Activated naive CD8-positive, alpha-beta T cell treated with anti-CD3 and anti-CD28 coated beads, Interleukin-2, amount 50 U/mL, for 24 hours (primary cell): ENCODE measurements around the gene ADCY4.
A peak's percentile ranks its signal among the peaks of the same experiment; 100 is the strongest.
"Not testable (repeated sequence)": the region's sequence is repeated elsewhere in the genome, so short reads cannot be mapped to it uniquely, and the experiment has no call there.

ENCODE experiments used
- ATAC-seq: fragments of 150-1000 bp; cut with Tn5 transposase; one replicate; pipeline ENCODE4 v1.10.0; 2021
- DNase-seq: peaks from one replicate; pipeline ENCODE4 v3.0.0; 2021
- H3K27ac Mint-ChIP-seq: one replicate; pipeline ENCODE4 v1.8.0; 2021; ENCODE audit warnings: mild to moderate bottlenecking, mixed read lengths
- H3K27me3 Mint-ChIP-seq: one replicate; pipeline ENCODE4 v1.8.0; 2021; ENCODE audit warnings: mixed read lengths
- H3K36me3 Mint-ChIP-seq: one replicate; pipeline ENCODE4 v1.8.0; 2021; ENCODE audit warnings: low read depth, mixed read lengths
- H3K4me1 Mint-ChIP-seq: one replicate; pipeline ENCODE4 v1.8.0; 2021; ENCODE audit warnings: mixed read lengths
- H3K4me3 Mint-ChIP-seq: one replicate; pipeline ENCODE4 v1.8.0; 2021; ENCODE audit warnings: mild to moderate bottlenecking, moderate library complexity, mixed read lengths
- H3K9me3 Mint-ChIP-seq: one replicate; pipeline ENCODE4 v1.8.0; 2021; ENCODE audit warnings: mixed read lengths

ADCY4 gene

GRCh38 chr14:24356208-24356607 is 21.3 kb upstream of the ADCY4 start:
- Mint-ChIP-seq H3K36me3 (no peaks in the 10 kb centered on the region), H3K9me3 (no peaks in the 10 kb centered on the region), H3K4me3 (no peak overlapping the region), H3K27ac (no peak overlapping the region), H3K27me3 (peaks cover 30% of the 10 kb centered on the region), H3K4me1 (peaks cover 3% of the 10 kb centered on the region)
- ATAC-seq (no peak), DNase-seq (no peak)

DNA sequence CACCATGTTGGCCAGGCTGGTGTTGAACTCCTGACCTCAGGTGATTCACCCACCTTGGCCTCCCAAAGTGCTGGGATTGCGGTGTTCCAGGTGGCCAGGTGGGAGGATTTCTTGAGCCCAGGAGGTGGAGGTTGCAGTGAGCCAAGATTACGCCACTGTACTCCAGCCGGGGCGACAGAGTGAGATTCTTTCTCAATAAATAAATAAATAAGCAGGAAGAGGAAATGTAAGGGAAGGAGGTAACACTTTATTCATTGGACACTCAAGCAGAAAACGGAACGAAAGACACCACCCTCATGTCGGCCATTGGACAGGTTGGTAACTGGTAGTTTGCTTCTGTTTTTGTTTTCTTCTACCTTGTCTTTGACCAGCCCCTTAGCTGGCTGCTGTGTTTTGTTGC is 20.1 kb upstream of the ADCY4 start:
- ATAC-seq: no peak
- H3K9me3 Mint-ChIP-seq: no peaks in the 10 kb centered on the region
- no peaks in the 10 kb centered on the region for H3K36me3 Mint-ChIP-seq
- peaks cover 3% of the 10 kb centered on the region for H3K4me1 Mint-ChIP-seq
- H3K4me3 Mint-ChIP-seq: no peak overlapping the region
- no peak for DNase-seq
- H3K27ac Mint-ChIP-seq: no peak overlapping the region
- H3K27me3 Mint-ChIP-seq: peaks cover 41% of the 10 kb centered on the region

- peaks cover 41% of the 10 kb centered on the region for H3K27me3 Mint-ChIP-seq
- H3K36me3 Mint-ChIP-seq, H3K27ac Mint-ChIP-seq: not testable (repeated sequence)
Measured at GRCh38 chr14:24354482-24354825, 19.6 kb upstream of the ADCY4 start.

DNA sequence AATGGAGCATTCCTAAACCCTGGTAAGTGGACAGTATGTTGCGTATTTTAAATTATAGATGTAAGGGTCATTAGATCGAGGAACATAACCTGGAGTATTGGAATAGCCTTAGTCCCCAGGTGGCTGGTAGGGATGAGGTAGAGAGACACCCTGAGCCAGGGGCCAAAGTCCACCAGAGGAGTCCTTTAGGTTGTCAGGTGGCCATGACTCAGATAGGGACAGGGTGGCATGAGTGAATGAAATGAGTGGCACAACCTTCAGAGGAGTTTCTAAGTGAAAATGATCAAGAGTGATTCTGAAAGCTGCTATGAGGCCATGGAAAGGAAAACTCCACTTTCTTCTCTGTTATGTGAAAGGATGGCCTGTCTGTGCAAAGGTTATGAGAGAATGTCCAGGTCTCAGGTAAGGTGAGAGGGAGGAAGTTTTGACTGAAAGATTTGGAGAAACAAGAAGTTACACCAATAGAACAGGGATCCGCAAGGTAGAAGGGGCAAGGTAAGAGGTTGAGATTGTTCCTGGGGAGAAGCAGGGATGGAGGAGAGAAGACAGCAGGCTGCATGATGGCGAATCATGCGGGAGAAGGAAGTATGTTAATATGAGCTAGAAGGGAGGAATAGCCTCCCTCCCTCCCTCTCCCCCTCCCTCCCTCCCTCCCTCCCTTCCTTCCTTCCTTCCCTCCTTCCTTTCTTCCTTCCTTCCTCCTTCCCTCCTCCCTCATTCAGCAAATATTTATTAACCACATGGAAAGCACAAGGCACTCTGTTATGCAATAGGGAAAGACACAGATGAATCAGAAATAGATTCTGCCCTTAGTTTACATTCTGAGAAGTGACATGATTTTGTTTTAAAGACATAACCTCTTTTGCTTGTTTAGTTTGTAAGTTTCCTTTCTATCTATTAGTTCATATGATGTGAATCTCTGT is 18.9 kb upstream of the ADCY4 start:
- ATAC-seq: peak; percentile 46
- no peak overlapping the region for H3K27ac Mint-ChIP-seq
- H3K4me3 Mint-ChIP-seq: no peak overlapping the region
- H3K36me3 Mint-ChIP-seq: no peaks in the 10 kb centered on the region
- peaks cover 46% of the 10 kb centered on the region for H3K27me3 Mint-ChIP-seq
- H3K9me3 Mint-ChIP-seq: no peaks in the 10 kb centered on the region
- H3K4me1 Mint-ChIP-seq: peaks cover 3% of the 10 kb centered on the region
- DNase-seq: no peak

More at GRCh38 chr14:24354482-24354825, 19.6 kb upstream of the ADCY4 start:
- not testable (repeated sequence) for H3K9me3 Mint-ChIP-seq, ATAC-seq, H3K4me3 Mint-ChIP-seq, H3K4me1 Mint-ChIP-seq, DNase-seq

DNA sequence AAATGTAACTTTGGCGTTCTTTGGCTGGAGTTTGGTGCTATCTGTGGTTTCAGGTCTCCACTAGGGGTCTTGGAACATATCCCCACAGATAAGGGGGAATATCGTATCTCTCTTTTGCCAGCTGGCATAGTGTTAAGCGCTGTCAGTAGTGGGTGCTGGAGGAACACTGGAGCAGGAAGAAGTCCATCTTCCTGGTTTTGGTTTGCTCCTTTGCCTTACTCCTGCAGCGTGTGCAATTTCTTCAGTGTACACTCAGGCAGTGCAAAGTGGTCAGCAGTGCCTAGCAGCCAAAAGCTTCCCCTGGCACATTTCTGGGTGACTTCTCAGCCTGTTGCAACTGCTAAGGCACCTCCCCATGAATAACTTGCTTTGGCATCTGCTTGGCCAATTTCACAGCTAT is 16.6 kb upstream of the ADCY4 start:
- no peak overlapping the region for H3K4me3 Mint-ChIP-seq
- peaks cover 3% of the 10 kb centered on the region for H3K4me1 Mint-ChIP-seq
- DNase-seq (no peak), ATAC-seq (no peak)
- H3K27me3 Mint-ChIP-seq: peaks cover 53% of the 10 kb centered on the region
- no peak overlapping the region for H3K27ac Mint-ChIP-seq
- H3K36me3 Mint-ChIP-seq: no peaks in the 10 kb centered on the region
- no peaks in the 10 kb centered on the region for H3K9me3 Mint-ChIP-seq

DNA sequence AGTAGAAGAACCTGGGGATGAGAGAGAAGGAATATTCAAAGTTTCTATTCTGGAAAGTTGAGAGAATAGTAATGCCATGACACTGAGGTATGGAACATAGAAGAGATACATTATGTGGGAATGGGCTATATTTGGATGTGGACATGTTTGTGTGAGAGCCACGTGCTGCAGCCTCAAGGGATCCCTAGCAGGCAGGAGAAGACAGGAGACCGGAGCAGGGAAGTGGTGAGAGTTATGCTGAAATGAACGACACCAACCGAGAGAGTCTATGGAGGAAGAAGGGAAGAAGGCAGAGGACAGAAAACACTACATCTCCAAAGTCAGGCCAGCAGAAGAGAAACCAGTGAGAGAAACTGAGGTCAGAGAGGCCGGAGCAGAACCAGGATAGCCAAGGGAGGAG is 14.9 kb upstream of the ADCY4 start:
- no peak overlapping the region for H3K27ac Mint-ChIP-seq
- peaks cover 3% of the 10 kb centered on the region for H3K4me1 Mint-ChIP-seq
- no peak for DNase-seq
- peaks cover 56% of the 10 kb centered on the region for H3K27me3 Mint-ChIP-seq
- H3K36me3 Mint-ChIP-seq: no peaks in the 10 kb centered on the region
- no peak overlapping the region for H3K4me3 Mint-ChIP-seq
- no peak for ATAC-seq
- H3K9me3 Mint-ChIP-seq: no peaks in the 10 kb centered on the region

- Mint-ChIP-seq H3K4me3 (no peak overlapping the region), H3K27me3 (peaks cover 57% of the 10 kb centered on the region), H3K27ac (no peak overlapping the region), H3K9me3 (no peaks in the 10 kb centered on the region), H3K4me1 (no peaks in the 10 kb centered on the region), H3K36me3 (no peaks in the 10 kb centered on the region)
- ATAC-seq: no peak
- no peak for DNase-seq
Measured at GRCh38 chr14:24348186-24348585, 13.3 kb upstream of the ADCY4 start.

GRCh38 chr14:24347134-24347533 is 12.3 kb upstream of the ADCY4 start:
- Mint-ChIP-seq H3K4me1 (no peaks in the 10 kb centered on the region), H3K27ac (no peak overlapping the region), H3K27me3 (peaks cover 51% of the 10 kb centered on the region), H3K9me3 (no peaks in the 10 kb centered on the region), H3K36me3 (no peaks in the 10 kb centered on the region), H3K4me3 (no peak overlapping the region)
- no peak for DNase-seq
- no peak for ATAC-seq

GRCh38 chr14:24343795-24344660 is 9.2 kb upstream of the ADCY4 start:
- H3K9me3 Mint-ChIP-seq: no peaks in the 10 kb centered on the region
- no peaks in the 10 kb centered on the region for H3K36me3 Mint-ChIP-seq
- no peak overlapping the region for H3K4me3 Mint-ChIP-seq
- H3K27me3 Mint-ChIP-seq: peaks cover 26% of the 10 kb centered on the region
- no peak for DNase-seq
- H3K27ac Mint-ChIP-seq: no peak overlapping the region
- ATAC-seq: no peak
- H3K4me1 Mint-ChIP-seq: peaks cover 11% of the 10 kb centered on the region

DNA sequence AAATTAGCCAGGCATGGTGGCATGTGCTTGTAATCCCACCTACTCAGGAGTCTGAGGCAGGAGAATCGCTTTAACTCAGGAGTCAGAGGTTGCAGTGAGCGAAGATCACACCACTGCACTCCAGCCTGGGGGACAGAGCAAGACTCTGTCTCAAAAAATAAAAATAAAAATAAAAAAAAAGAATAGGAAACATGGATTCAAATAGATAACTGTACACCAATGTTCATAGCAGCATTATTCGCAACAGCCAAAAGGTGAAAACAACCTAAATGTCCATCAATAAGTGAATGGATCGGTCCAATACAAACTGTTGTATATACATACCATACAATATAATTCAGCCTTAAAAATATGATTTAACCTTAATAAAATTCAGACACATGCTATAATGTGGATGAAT is 8.0 kb upstream of the ADCY4 start:
- no peak for DNase-seq
- peaks cover 20% of the 10 kb centered on the region for H3K4me1 Mint-ChIP-seq
- no peaks in the 10 kb centered on the region for H3K9me3 Mint-ChIP-seq
- no peak overlapping the region for H3K27ac Mint-ChIP-seq
- H3K36me3 Mint-ChIP-seq: peaks cover under 1% of the 10 kb centered on the region
- H3K4me3 Mint-ChIP-seq: no peak overlapping the region
- H3K27me3 Mint-ChIP-seq: peaks cover 17% of the 10 kb centered on the region
- ATAC-seq: no peak

GRCh38 chr14:24340606-24341005 is 5.7 kb upstream of the ADCY4 start:
- Mint-ChIP-seq H3K9me3 (no peaks in the 10 kb centered on the region), H3K4me1 (peaks cover 21% of the 10 kb centered on the region), H3K27me3 (peaks cover 8% of the 10 kb centered on the region), H3K4me3 (no peak overlapping the region), H3K36me3 (peaks cover 7% of the 10 kb centered on the region), H3K27ac (no peak overlapping the region)
- no peak for ATAC-seq
- DNase-seq: no peak

DNA sequence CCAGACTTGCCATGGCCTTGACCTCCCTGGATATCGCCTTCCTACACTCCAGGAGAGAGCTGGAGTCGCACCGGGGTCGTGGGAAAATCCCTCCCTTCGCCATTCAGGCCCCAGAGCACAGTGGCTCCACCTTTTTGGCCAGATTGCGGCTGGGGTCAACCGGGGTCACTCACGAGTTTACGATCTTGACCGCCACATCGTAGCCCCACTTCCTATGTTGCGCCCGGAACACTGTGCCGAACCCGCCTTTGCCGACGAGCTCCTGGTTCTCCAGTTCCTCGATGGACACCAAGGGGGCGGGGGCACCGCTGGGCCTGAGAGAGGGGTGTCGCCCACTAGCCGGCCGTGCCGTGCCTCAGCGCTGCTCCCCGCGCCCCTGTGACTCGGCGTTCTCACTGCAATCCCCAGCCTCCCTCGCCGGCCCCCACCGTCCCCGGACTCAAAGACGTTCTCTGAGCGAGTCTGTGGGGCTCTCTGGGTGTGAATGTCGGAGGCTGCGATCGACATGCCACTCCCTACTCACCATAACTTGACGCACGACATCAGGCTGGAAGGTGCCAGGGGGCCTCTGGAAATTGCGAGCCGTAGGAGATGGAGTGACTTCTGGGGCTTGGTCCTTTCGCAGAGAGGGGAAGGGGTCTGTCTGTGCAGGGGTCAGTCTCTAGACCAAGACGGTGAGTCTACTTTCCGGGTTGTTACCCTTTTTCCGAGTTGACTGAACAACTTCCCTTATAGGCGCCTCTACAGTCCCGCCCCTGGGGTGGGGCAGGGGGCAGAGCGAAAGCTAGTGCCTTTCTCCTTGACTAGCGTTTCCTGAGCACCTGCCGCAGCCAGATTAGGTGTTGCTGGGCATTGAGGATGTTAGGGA is 4.6 kb upstream of the ADCY4 start, which contains the start of gene RIPK3:
TSS of gene RIPK3 (minus strand) at position 708 of the 868 bp plus-strand sequence. CDS start at position 543, 165 bp downstream.
- H3K4me1 Mint-ChIP-seq: peaks cover 28% of the 10 kb centered on the region
- peak; percentile 67 for DNase-seq

DNA sequence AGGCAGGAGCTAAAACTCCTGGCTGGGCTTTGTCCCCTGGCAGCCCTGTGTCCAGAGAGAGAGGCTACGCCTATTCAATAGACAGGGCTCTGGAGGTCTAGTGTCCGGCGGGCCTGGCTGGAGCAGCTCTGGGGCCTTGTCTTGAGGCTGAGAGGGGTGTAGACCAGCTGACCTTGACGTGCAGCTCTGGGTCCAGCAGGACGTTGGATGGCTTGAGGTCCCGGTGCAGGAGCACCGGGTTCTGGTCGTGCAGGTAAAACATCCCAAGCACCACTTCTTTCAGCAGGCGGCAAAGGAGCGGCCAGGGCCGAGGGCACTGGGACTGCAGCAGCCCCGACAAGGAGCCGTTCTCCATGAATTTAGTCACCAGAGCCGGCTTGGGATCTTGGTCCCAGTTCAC is 4.0 kb upstream of the ADCY4 start:
- Mint-ChIP-seq H3K4me1 (peaks cover 33% of the 10 kb centered on the region), H3K9me3 (no peaks in the 10 kb centered on the region), H3K27me3 (peaks cover 16% of the 10 kb centered on the region), H3K27ac (no peak overlapping the region), H3K36me3 (peaks cover 7% of the 10 kb centered on the region), H3K4me3 (peak overlapping the region; percentile 86)
- ATAC-seq (no peak), DNase-seq (no peak)

More for the DNA sequence above, 4.6 kb upstream of the ADCY4 start, which contains the start of gene RIPK3:
- Mint-ChIP-seq H3K27ac (peak within 1 kb of the TSS; percentile 56), H3K27me3 (peaks cover 14% of the 10 kb centered on the region), H3K36me3 (peaks cover 7% of the 10 kb centered on the region), H3K9me3 (no peaks in the 10 kb centered on the region), H3K4me3 (peak within 1 kb of the TSS; percentile 86)
- peak; percentile 83 for ATAC-seq

- no peak for DNase-seq
- Mint-ChIP-seq H3K4me3 (no peak overlapping the region), H3K27ac (no peak overlapping the region), H3K36me3 (peaks cover 7% of the 10 kb centered on the region), H3K4me1 (peaks cover 39% of the 10 kb centered on the region), H3K9me3 (no peaks in the 10 kb centered on the region), H3K27me3 (peaks cover 20% of the 10 kb centered on the region)
- ATAC-seq: no peak
Measured at GRCh38 chr14:24337824-24338175, 2.9 kb upstream of the ADCY4 start.
